ENCODE data around the gene BMP6.

DNA sequence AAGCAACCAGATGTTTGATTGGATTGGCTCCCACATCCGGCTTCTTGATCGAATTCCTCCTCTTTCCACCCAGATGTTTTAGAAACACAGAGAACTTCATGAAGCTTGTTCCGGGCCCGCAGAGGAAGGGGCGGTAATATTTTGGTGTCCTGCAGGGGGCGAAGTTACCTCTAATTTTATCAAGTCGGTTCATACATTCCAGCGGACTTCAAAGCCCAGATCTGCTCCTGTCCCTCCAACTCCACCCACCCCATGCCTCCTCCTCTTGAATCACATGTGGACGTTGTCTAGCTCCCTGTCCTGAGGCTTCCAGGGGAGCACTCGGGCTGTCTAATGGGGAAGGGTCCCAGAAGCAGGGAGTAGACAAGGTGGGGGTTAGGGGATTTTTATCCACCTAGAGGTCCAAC lies 2.9 kb upstream of the BMP6 start:
- TF ChIP-seq FOS (IDR thresholded peaks at IDR 0.05; ENCODE audit: low read depth, low read length) (no peak), CTCF (conservative IDR thresholded peaks at IDR 0.05; ENCODE audit: low read depth, low read length) (peak; percentile 61), RCOR1 (IDR thresholded peaks at IDR 0.05; ENCODE audit: insufficient replicate concordance, low read length) (no peak), RAD21 (IDR thresholded peaks at IDR 0.05; ENCODE audit: low read length) (peak; percentile 58), POLR2A (IDR thresholded peaks at IDR 0.05; ENCODE audit: low read depth, low read length) (no peak), RFX5 (IDR thresholded peaks at IDR 0.05; ENCODE audit: low read depth, low read length) (no peak), NFE2L2 (IDR thresholded peaks at IDR 0.05; ENCODE audit: low read depth, low read length) (no peak), CHD1 (IDR thresholded peaks at IDR 0.05; ENCODE audit: low read depth, low read length) (no peak), MAFK (IDR thresholded peaks at IDR 0.05; ENCODE audit: low read depth, low read length) (no peak), CEBPB (IDR thresholded peaks at IDR 0.05; ENCODE audit: low read depth, low read length) (no peak), MAZ (IDR thresholded peaks at IDR 0.05; ENCODE audit: borderline replicate concordance, low read depth, low read length) (no peak), SMC3 (IDR thresholded peaks at IDR 0.05; ENCODE audit: low read depth, low read length) (peak; percentile 62)
- TF ChIP-seq, protein P1, sequence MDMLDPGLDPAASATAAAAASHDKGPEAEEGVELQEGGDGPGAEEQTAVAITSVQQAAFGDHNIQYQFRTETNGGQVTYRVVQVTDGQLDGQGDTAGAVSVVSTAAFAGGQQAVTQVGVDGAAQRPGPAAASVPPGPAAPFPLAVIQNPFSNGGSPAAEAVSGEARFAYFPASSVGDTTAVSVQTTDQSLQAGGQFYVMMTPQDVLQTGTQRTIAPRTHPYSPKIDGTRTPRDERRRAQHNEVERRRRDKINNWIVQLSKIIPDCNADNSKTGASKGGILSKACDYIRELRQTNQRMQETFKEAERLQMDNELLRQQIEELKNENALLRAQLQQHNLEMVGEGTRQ (IDR thresholded peaks at IDR 0.05; ENCODE audit: low read depth, low read length) = no peak
